ENCODE data around the gene CFAP46. TPM values are rescaled to one million over a fixed set of nuclear protein-coding genes. Genes with fewer than 3 reads are reported as not detected.

CFAP46 gene
- total and polyA plus RNA-seq, 9 of the 15 experiments (the other 6 are each of a cell fraction or from before 2014, with no cell fraction given): not detected

DNA sequence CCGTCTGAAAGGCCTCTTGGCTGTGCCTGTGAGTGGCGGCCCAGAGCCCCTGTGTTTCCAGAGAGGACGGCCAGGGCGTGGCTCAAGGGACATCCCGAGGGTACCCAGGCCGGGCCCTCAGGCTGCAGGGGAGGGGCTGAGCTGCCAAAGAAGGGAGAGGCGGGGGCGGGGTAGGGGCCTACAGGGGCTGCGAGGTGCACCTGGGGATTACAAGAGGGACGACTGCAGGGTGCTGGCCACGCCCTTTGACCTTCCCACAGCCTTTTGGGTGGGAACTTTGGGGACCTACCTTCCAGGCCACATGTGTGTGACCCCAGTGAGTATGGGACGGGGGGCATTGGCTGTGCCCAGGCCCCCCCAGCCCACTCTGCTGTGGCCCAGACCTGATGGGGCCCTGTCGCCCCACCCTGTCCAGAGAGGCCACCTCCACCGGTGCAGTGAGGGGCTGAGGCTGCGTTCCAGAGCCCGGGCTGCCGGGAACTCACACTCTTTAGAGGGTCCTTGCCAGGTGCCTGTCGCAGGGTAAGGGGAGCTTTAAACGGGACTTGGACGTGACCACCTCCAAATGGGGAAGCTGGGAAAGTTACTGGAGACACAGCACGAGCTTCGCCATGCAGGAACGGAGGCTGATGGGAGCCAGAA is 137.5 kb downstream of the CFAP46 start:
- POLR2A ChIA-PET: no interaction called here
- no peak overlapping the region for H3K4me3 ChIP-seq
- H4K20me1 ChIP-seq (replicated peaks; ENCODE audit: control insufficient read depth, insufficient read depth, low read length): no peaks in the 10 kb centered on the region
- H3K9me3 ChIP-seq (replicated peaks; ENCODE audit: control insufficient read depth, insufficient read depth, low read depth, low read length): no peaks in the 10 kb centered on the region
- no peaks in the 10 kb centered on the region for H3K9me1 ChIP-seq (ENCODE audit: control insufficient read depth, insufficient read depth, low read length)
- H3K9ac ChIP-seq (ENCODE audit: insufficient read depth in 1 of 2, low read depth in 2 of 2, low read length in 2 of 2): no peak overlapping the region
- CTCF ChIA-PET (ENCODE audit: low intra/inter-chr PET ratio): no interaction called here
- H3K27me3 ChIP-seq (ENCODE audit: control insufficient read depth in 2 of 2, insufficient read depth in 2 of 2, low read length in 2 of 2): peaks cover 0 to 17% of the 10 kb centered on the region in 2 experiments; a peak in 2 of 5 replicates
- H3K4me1 ChIP-seq (replicated peaks in 1 of 2; ENCODE audit: control insufficient read depth in 2 of 2, insufficient read depth in 2 of 2, low read length in 2 of 2): peaks cover 0 to 15% of the 10 kb centered on the region in 2 experiments; a peak in 2 of 5 replicates
- no TSS peak for BruUV-seq (replicated peaks)
- no peaks in the 10 kb centered on the region for H3K36me3 ChIP-seq (ENCODE audit: control insufficient read depth, insufficient read depth, low read length)
- intact Hi-C loops (cut with micrococcal nuclease) (no loop called here), in situ Hi-C loops (cut with MboI) (no loop called here)
- DNase-seq (ENCODE audit: extremely low read depth in 1 of 4, low spot score in 3 of 4) (no peak), FAIRE-seq (no peak), ATAC-seq (no peak)
- H3K27ac ChIP-seq (ENCODE audit: extremely low read depth, low read depth, low read length): no peak overlapping the region
- TF ChIP-seq SAP30 (IDR thresholded peaks at IDR 0.05; ENCODE audit: borderline replicate concordance, insufficient read depth, low read depth, low read length, poor library complexity, severe bottlenecking) (no peak), ZKSCAN3 (CRISPR knock-in tag; IDR thresholded peaks at IDR 0.05) (no peak), DMBX1 (CRISPR knock-in tag; IDR thresholded peaks at IDR 0.05; ENCODE audit: borderline replicate concordance) (no peak), MAFG (tag; conservative IDR thresholded peaks at IDR 0.05) (no peak), CHCHD3 (CRISPR knock-in tag; IDR thresholded peaks at IDR 0.05) (no peak), CREM (IDR thresholded peaks at IDR 0.05; ENCODE audit: low read depth) (no peak)
- 11% methylated on average over 12 of the region's 23 CpGs for WGBS (ENCODE audit: insufficient coverage, low coverage, missing lambda C conversion rate)
- H3K4me2 ChIP-seq (ENCODE audit: insufficient read depth, low read length): no peak overlapping the region
- no peaks in the 10 kb centered on the region for H3K79me2 ChIP-seq (ENCODE audit: control insufficient read depth, insufficient read depth, low read length)
- H2AFZ ChIP-seq (ENCODE audit: low read depth, low read length): no peak overlapping the region

DNA sequence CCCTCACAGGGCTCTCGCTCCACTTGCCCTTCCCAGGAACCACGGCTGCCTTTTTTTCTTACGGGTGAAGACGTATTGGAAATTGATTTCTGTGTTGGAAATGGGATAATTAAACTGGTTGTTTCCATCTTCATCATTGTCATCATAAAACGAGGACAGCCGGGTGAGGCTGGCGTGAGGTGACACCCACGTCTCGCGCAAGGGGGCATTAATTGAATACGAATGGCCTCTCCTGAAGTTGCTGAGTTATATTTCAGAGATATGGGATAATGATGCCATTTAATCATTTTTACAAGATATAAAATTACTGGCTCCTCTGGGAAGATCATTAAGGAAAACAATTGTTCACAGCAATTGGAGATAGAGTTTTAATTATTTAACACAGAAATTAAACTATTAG is 138.1 kb downstream of the CFAP46 start:
- no peak overlapping the region for H3K4me3 ChIP-seq
- H2AFZ ChIP-seq (ENCODE audit: low read depth, low read length): no peak overlapping the region
- H3K9ac ChIP-seq (ENCODE audit: insufficient read depth in 1 of 2, low read depth in 2 of 2, low read length in 2 of 2): no peak overlapping the region
- no TSS peak for BruUV-seq (replicated peaks)
- H3K79me2 ChIP-seq (ENCODE audit: control insufficient read depth, insufficient read depth, low read length): no peaks in the 10 kb centered on the region
- FAIRE-seq: no peak
- H3K4me2 ChIP-seq (ENCODE audit: insufficient read depth, low read length): no peak overlapping the region
- 28% methylated on average over 11 of the region's 11 CpGs for WGBS (ENCODE audit: insufficient coverage, low coverage, missing lambda C conversion rate)
- no peaks in the 10 kb centered on the region for H3K9me3 ChIP-seq (replicated peaks; ENCODE audit: control insufficient read depth, insufficient read depth, low read depth, low read length)
- H4K20me1 ChIP-seq (replicated peaks; ENCODE audit: control insufficient read depth, insufficient read depth, low read length): no peaks in the 10 kb centered on the region
- POLR2A ChIA-PET: no interaction called here
- intact Hi-C loops (cut with micrococcal nuclease) (no loop called here), in situ Hi-C loops (cut with MboI) (no loop called here)
- peaks cover 0 to 14% of the 10 kb centered on the region in 2 experiments; a peak in 2 of 5 replicates for H3K4me1 ChIP-seq (replicated peaks in 1 of 2; ENCODE audit: control insufficient read depth in 2 of 2, insufficient read depth in 2 of 2, low read length in 2 of 2)
- H3K27ac ChIP-seq (ENCODE audit: extremely low read depth, low read depth, low read length): no peak overlapping the region
- no peak for DNase-seq (ENCODE audit: extremely low read depth in 1 of 4, low spot score in 3 of 4)
- peaks cover 0 to 11% of the 10 kb centered on the region in 2 experiments; a peak in 2 of 5 replicates for H3K27me3 ChIP-seq (ENCODE audit: control insufficient read depth in 2 of 2, insufficient read depth in 2 of 2, low read length in 2 of 2)
- H3K36me3 ChIP-seq (ENCODE audit: control insufficient read depth, insufficient read depth, low read length): no peaks in the 10 kb centered on the region
- CTCF ChIA-PET (ENCODE audit: low intra/inter-chr PET ratio): no interaction called here
- H3K9me1 ChIP-seq (ENCODE audit: control insufficient read depth, insufficient read depth, low read length): no peaks in the 10 kb centered on the region
- ATAC-seq: no peak
- no peak for TF ChIP-seq ETV1 (tag; conservative IDR thresholded peaks at IDR 0.05; ENCODE audit: low read depth)
- TF ChIP-seq, protein P1, sequence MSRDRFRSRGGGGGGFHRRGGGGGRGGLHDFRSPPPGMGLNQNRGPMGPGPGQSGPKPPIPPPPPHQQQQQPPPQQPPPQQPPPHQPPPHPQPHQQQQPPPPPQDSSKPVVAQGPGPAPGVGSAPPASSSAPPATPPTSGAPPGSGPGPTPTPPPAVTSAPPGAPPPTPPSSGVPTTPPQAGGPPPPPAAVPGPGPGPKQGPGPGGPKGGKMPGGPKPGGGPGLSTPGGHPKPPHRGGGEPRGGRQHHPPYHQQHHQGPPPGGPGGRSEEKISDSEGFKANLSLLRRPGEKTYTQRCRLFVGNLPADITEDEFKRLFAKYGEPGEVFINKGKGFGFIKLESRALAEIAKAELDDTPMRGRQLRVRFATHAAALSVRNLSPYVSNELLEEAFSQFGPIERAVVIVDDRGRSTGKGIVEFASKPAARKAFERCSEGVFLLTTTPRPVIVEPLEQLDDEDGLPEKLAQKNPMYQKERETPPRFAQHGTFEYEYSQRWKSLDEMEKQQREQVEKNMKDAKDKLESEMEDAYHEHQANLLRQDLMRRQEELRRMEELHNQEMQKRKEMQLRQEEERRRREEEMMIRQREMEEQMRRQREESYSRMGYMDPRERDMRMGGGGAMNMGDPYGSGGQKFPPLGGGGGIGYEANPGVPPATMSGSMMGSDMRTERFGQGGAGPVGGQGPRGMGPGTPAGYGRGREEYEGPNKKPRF (IDR thresholded peaks at IDR 0.05; ENCODE audit: low read depth, low read length): no peak
- TF ChIP-seq ELF1 (tag; IDR thresholded peaks at IDR 0.05): no peak
- no peak for TF ChIP-seq THRAP3 (IDR thresholded peaks at IDR 0.05; ENCODE audit: borderline replicate concordance)
- no peak for TF ChIP-seq HNRNPH1 (optimal IDR thresholded peaks at IDR 0.05; ENCODE audit: low read depth, low read length)
- TF ChIP-seq, protein P2, sequence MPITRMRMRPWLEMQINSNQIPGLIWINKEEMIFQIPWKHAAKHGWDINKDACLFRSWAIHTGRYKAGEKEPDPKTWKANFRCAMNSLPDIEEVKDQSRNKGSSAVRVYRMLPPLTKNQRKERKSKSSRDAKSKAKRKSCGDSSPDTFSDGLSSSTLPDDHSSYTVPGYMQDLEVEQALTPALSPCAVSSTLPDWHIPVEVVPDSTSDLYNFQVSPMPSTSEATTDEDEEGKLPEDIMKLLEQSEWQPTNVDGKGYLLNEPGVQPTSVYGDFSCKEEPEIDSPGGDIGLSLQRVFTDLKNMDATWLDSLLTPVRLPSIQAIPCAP (CRISPR knock-in tag; IDR thresholded peaks at IDR 0.05; ENCODE audit: borderline replicate concordance): no peak
